ENCODE results near the gene RASSF1.
A peak's percentile ranks its signal among the peaks of the same experiment; 100 is the strongest.

- TF ChIP-seq CTCF (IDR thresholded peaks at IDR 0.05): no peak
- peak; percentile 66 for TF ChIP-seq POLR2A (IDR thresholded peaks at IDR 0.05)
These were observed 12.5 kb downstream of the RASSF1 start, which contains the start of gene TUSC2 for GRCh38 chr3:50327943-50328691.

Data from ovary (tissue), 3 donors.